Left kidney (tissue), 2 donors: Measurements from ENCODE around the gene LRRC74B. TPM values are rescaled to one million over a fixed set of nuclear protein-coding genes. Genes with fewer than 3 reads are reported as not detected.

Experiments used
- DNase-seq: peaks from one replicate; pipeline ENCODE4 v3.0.0-alpha.2; 2013
- polyA plus RNA-seq: library from polyadenylated mRNA; unstranded; fragments of 120-200 nt; gene quantifications from one replicate; pipeline ENCODE4 v1.2.1, GENCODE V29; 2013; ENCODE audit not compliant: insufficient read length

LRRC74B gene
- polyA plus RNA-seq, 1 donor: 0.27 TPM

GRCh38 chr22:21014202-21014725, 31.5 kb upstream of the LRRC74B start:
- peak; percentile 93 for DNase-seq

- DNase-seq: peak; percentile 52
Measured at GRCh38 chr22:21014726-21015465, 30.9 kb upstream of the LRRC74B start, which contains the start of gene P2RX6. TSS of gene P2RX6 (plus strand) at chr22:21015165. CDS start at chr22:21015175, 10 bp downstream.

GRCh38 chr22:21015466-21016006, 30.2 kb upstream of the LRRC74B start:
- no peak for DNase-seq

- DNase-seq: no peak
Measured at GRCh38 chr22:21016644-21017420, 28.9 kb upstream of the LRRC74B start.

GRCh38 chr22:21018314-21018713, 27.4 kb upstream of the LRRC74B start:
- no peak for DNase-seq

- no peak for DNase-seq
Measured at GRCh38 chr22:21020802-21021429, 24.8 kb upstream of the LRRC74B start.

- DNase-seq: no peak
Measured at GRCh38 chr22:21022507-21022906, 23.2 kb upstream of the LRRC74B start.

- DNase-seq: no peak
Measured at GRCh38 chr22:21022955-21023614, 22.7 kb upstream of the LRRC74B start.

GRCh38 chr22:21025266-21025665, 20.5 kb upstream of the LRRC74B start:
- DNase-seq: no peak

GRCh38 chr22:21025763-21026755, 19.7 kb upstream of the LRRC74B start:
- no peak for DNase-seq

GRCh38 chr22:21026783-21027692, 18.7 kb upstream of the LRRC74B start:
- no peak for DNase-seq

- no peak for DNase-seq
Measured at GRCh38 chr22:21028277-21029251, 17.2 kb upstream of the LRRC74B start.

- no peak for DNase-seq
Measured at GRCh38 chr22:21029486-21030025, 16.2 kb upstream of the LRRC74B start.

- DNase-seq: no peak
Measured at GRCh38 chr22:21030032-21030431, 15.7 kb upstream of the LRRC74B start.

- DNase-seq: no peak
Measured at GRCh38 chr22:21030621-21031544, 14.9 kb upstream of the LRRC74B start.

- no peak for DNase-seq
Measured at GRCh38 chr22:21031545-21032036, 14.2 kb upstream of the LRRC74B start.
